ENCODE measurements around the gene MROH2A. TPM values are rescaled to one million over a fixed set of nuclear protein-coding genes. Genes with fewer than 3 reads are reported as not detected.
A peak's percentile ranks its signal among the peaks of the same experiment; 100 is the strongest.

The MROH2A gene
- total RNA-seq, 1 experiment from 2014 or later, result not detected

GRCh38 chr2:233837694-233838229, 59.6 kb downstream of the MROH2A start:
- DNase-seq (ENCODE audit: low read depth), result no peak

- DNase-seq (ENCODE audit: low read depth), result no peak
These were observed 60.1 kb downstream of the MROH2A start for GRCh38 chr2:233838251-233838650.

GRCh38 chr2:233838726-233839446, 60.8 kb downstream of the MROH2A start:
- no peak for DNase-seq (ENCODE audit: low read depth)

GRCh38 chr2:233839447-233839820, 61.3 kb downstream of the MROH2A start:
- DNase-seq (ENCODE audit: low read depth), result no peak

- DNase-seq (ENCODE audit: low read depth), result no peak
These were observed 62.4 kb downstream of the MROH2A start for GRCh38 chr2:233840520-233840919.

GRCh38 chr2:233841183-233841582, 63.1 kb downstream of the MROH2A start:
- DNase-seq (ENCODE audit: low read depth), result no peak

GRCh38 chr2:233844064-233844807, 66.1 kb downstream of the MROH2A start:
- no peak for DNase-seq (ENCODE audit: low read depth)

- DNase-seq (ENCODE audit: low read depth), result no peak
These were observed 66.7 kb downstream of the MROH2A start for GRCh38 chr2:233844836-233845235.

GRCh38 chr2:233845301-233846060, 67.4 kb downstream of the MROH2A start:
- DNase-seq (ENCODE audit: low read depth), result no peak

GRCh38 chr2:233846387-233847247, 68.5 kb downstream of the MROH2A start:
- DNase-seq (ENCODE audit: low read depth), result no peak

GRCh38 chr2:233847248-233847898, 69.2 kb downstream of the MROH2A start:
- DNase-seq (ENCODE audit: low read depth), result no peak

GRCh38 chr2:233848276-233848675, 70.1 kb downstream of the MROH2A start:
- no peak for DNase-seq (ENCODE audit: low read depth)

- no peak for DNase-seq (ENCODE audit: low read depth)
These were observed 71.6 kb downstream of the MROH2A start for GRCh38 chr2:233849607-233850271.

- no peak for DNase-seq (ENCODE audit: low read depth)
These were observed 72.6 kb downstream of the MROH2A start for GRCh38 chr2:233850745-233851144.

- DNase-seq (ENCODE audit: low read depth), result no peak
These were observed 73.0 kb downstream of the MROH2A start for GRCh38 chr2:233851169-233851568.

- no peak for DNase-seq (ENCODE audit: low read depth)
These were observed 73.9 kb downstream of the MROH2A start for GRCh38 chr2:233852056-233852455.

- DNase-seq (ENCODE audit: low read depth), result no peak
These were observed 75.2 kb downstream of the MROH2A start for GRCh38 chr2:233853353-233853752.

- no peak for DNase-seq (ENCODE audit: low read depth)
These were observed 75.7 kb downstream of the MROH2A start for GRCh38 chr2:233853883-233854240.

GRCh38 chr2:233854241-233854981, 76.3 kb downstream of the MROH2A start, which contains the start of gene HJURP:
TSS of gene HJURP (minus strand) at chr2:233854535. CDS start at chr2:233854500, 35 bp downstream.
- peak; percentile 97 for DNase-seq (ENCODE audit: low read depth)
